ENCODE data around the gene FNDC1.

Gene FNDC1

DNA sequence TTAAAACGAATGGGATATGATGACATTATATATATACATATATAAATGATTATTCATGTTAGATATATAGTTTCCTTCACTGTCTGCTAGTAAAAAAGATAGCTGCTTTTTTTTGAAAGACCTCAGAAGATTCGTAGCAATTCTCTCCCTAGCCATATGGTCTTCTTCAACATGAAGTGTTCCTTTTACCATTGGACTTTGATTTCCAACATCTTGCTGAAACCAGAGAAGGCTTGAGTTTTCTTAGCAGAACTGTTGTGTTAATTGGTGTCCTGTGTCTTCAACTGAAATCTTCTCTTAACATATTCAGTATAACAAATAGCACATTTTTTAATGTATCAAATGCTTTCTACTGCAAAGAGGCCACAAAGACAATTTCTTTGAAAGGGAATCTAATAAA, 55.3 kb downstream of the FNDC1 start:
- no peak overlapping the region for H3K9ac ChIP-seq (ENCODE audit: low read length)
- no peaks in the 10 kb centered on the region for H4K20me1 ChIP-seq (ENCODE audit: low read depth, low read length)
- no peaks in the 10 kb centered on the region for H3K9me3 ChIP-seq (ENCODE audit: insufficient read depth, low read length)
- no peak overlapping the region for H2AFZ ChIP-seq (ENCODE audit: low read depth, low read length, severe bottlenecking)
- H3K4me3 ChIP-seq (ENCODE audit: insufficient read depth, low read length, poor library complexity, severe bottlenecking), result no peak overlapping the region
- H3K79me2 ChIP-seq (ENCODE audit: insufficient read depth, low read length), result no peaks in the 10 kb centered on the region
- no peak overlapping the region for H3K27ac ChIP-seq (ENCODE audit: low read depth, low read length)
- H3K9me2 ChIP-seq (replicated peaks; ENCODE audit: insufficient read depth, low read length), result no peaks in the 10 kb centered on the region
- H3K4me2 ChIP-seq (ENCODE audit: low read depth, low read length, poor library complexity, severe bottlenecking), result no peak overlapping the region
- no peaks in the 10 kb centered on the region for H3K36me3 ChIP-seq (ENCODE audit: low read length)
- TF ChIP-seq, protein P1, sequence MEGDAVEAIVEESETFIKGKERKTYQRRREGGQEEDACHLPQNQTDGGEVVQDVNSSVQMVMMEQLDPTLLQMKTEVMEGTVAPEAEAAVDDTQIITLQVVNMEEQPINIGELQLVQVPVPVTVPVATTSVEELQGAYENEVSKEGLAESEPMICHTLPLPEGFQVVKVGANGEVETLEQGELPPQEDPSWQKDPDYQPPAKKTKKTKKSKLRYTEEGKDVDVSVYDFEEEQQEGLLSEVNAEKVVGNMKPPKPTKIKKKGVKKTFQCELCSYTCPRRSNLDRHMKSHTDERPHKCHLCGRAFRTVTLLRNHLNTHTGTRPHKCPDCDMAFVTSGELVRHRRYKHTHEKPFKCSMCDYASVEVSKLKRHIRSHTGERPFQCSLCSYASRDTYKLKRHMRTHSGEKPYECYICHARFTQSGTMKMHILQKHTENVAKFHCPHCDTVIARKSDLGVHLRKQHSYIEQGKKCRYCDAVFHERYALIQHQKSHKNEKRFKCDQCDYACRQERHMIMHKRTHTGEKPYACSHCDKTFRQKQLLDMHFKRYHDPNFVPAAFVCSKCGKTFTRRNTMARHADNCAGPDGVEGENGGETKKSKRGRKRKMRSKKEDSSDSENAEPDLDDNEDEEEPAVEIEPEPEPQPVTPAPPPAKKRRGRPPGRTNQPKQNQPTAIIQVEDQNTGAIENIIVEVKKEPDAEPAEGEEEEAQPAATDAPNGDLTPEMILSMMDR (IDR thresholded peaks at IDR 0.05; ENCODE audit: insufficient read depth, low read length, poor library complexity, severe bottlenecking), result no peak
- no peak for TF ChIP-seq EZH2phosphoT487 (conservative IDR thresholded peaks at IDR 0.05; ENCODE audit: low read length)
- peaks cover 7% of the 10 kb centered on the region; the same call in 1 of the 2 replicates for H3F3A ChIP-seq (ENCODE audit: insufficient read depth)
- no peaks in the 10 kb centered on the region for H3K27me3 ChIP-seq (ENCODE audit: low read length)

DNA sequence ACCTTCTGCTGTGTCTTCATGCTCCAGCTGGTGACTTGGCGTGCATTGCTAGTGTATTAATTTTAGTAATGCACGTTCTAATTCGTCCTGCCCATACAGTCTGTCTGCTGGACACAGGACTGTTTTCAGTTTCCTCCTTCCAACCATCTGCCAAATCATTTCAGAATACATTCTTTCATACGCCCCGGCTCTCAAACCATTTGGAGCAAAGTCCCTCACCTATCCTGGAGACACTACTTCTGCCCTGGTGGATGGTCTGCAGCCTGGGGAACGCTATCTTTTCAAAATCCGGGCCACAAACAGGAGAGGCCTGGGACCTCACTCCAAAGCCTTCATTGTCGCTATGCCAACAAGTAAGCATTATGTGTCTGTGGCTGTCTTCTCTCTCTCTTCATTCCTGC, 60.5 kb downstream of the FNDC1 start:
- H3K9me3 ChIP-seq (ENCODE audit: insufficient read depth, low read length), result no peaks in the 10 kb centered on the region
- H3K9ac ChIP-seq (ENCODE audit: low read length), result no peak overlapping the region
- no peak overlapping the region for H3K4me2 ChIP-seq (ENCODE audit: low read depth, low read length, poor library complexity, severe bottlenecking)
- H3K4me3 ChIP-seq (ENCODE audit: insufficient read depth, low read length, poor library complexity, severe bottlenecking), result no peak overlapping the region
- H3K9me2 ChIP-seq (replicated peaks; ENCODE audit: insufficient read depth, low read length), result no peaks in the 10 kb centered on the region
- H4K20me1 ChIP-seq (ENCODE audit: low read depth, low read length), result no peaks in the 10 kb centered on the region
- no peaks in the 10 kb centered on the region for H3K36me3 ChIP-seq (ENCODE audit: low read length)
- H3K27ac ChIP-seq (ENCODE audit: low read depth, low read length), result no peak overlapping the region
- no peaks in the 10 kb centered on the region for H3K27me3 ChIP-seq (ENCODE audit: low read length)
- H2AFZ ChIP-seq (ENCODE audit: low read depth, low read length, severe bottlenecking), result no peak overlapping the region
- no peaks in the 10 kb centered on the region for H3F3A ChIP-seq (ENCODE audit: insufficient read depth)
- no peak for TF ChIP-seq EZH2phosphoT487 (conservative IDR thresholded peaks at IDR 0.05; ENCODE audit: low read length)
- TF ChIP-seq, protein P1 (IDR thresholded peaks at IDR 0.05; ENCODE audit: insufficient read depth, low read length, poor library complexity, severe bottlenecking), result no peak
- no peaks in the 10 kb centered on the region for H3K79me2 ChIP-seq (ENCODE audit: insufficient read depth, low read length)

DNA sequence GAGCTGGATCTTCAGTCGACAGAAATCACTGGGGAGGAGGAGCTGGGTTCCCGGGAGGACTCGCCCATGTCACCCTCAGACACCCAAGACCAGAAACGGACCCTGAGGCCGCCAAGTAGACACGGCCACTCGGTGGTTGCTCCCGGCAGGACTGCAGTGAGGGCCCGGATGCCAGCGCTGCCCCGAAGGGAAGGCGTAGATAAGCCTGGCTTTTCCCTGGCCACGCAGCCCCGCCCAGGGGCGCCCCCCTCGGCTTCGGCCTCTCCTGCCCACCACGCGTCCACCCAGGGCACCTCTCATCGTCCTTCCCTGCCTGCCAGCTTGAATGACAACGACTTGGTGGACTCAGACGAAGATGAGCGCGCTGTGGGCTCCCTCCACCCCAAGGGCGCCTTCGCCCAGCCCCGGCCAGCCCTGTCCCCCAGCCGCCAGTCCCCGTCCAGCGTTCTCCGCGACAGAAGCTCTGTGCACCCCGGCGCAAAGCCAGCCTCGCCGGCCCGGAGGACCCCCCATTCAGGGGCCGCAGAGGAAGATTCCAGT, 63.0 kb downstream of the FNDC1 start:
- Histone ChIP-seq H3K9me3 (ENCODE audit: insufficient read depth, low read length) (no peaks in the 10 kb centered on the region), H3K9me2 (replicated peaks; ENCODE audit: insufficient read depth, low read length) (no peaks in the 10 kb centered on the region), H3K36me3 (ENCODE audit: low read length) (no peaks in the 10 kb centered on the region), H4K20me1 (ENCODE audit: low read depth, low read length) (no peaks in the 10 kb centered on the region), H3K4me2 (ENCODE audit: low read depth, low read length, poor library complexity, severe bottlenecking) (no peak overlapping the region), H3K79me2 (ENCODE audit: insufficient read depth, low read length) (no peaks in the 10 kb centered on the region), H3K4me3 (ENCODE audit: insufficient read depth, low read length, poor library complexity, severe bottlenecking) (no peak overlapping the region), H3K27ac (ENCODE audit: low read depth, low read length) (no peak overlapping the region), H3K9ac (ENCODE audit: low read length) (no peak overlapping the region), H3K27me3 (ENCODE audit: low read length) (no peaks in the 10 kb centered on the region), H2AFZ (ENCODE audit: low read depth, low read length, severe bottlenecking) (no peak overlapping the region), H3F3A (ENCODE audit: insufficient read depth) (no peaks in the 10 kb centered on the region)
- TF ChIP-seq, protein P1 (IDR thresholded peaks at IDR 0.05; ENCODE audit: insufficient read depth, low read length, poor library complexity, severe bottlenecking), result no peak
- no peak for TF ChIP-seq EZH2phosphoT487 (conservative IDR thresholded peaks at IDR 0.05; ENCODE audit: low read length)

Data from SU-DHL-6 (cell line).